ENCODE results near the gene NDUFS1.
"Not testable (repeated sequence)": the region's sequence is repeated elsewhere in the genome, so short reads cannot be mapped to it uniquely, and the experiment has no call there.

The NDUFS1 gene

DNA sequence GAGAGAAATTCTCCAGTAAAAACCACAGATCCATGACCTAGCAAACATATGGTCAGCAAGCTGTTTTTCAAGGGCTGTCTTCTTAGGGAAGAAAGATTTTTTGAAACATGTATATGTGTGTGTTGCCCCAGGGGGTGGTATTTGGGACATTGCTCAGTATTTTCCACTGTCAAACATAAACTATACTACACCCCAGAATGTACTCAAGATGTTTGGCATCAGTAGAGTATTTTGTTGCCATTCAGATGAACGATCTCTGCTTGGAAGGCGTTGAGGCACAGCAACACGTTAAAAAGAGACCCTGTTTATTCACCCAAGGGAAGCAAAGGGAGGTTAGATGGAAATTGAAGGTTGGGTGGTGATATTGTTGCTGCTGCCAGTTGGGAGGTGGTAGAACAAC is 30.4 kb upstream of the NDUFS1 start (continued):
- TF ChIP-seq, protein P1, sequence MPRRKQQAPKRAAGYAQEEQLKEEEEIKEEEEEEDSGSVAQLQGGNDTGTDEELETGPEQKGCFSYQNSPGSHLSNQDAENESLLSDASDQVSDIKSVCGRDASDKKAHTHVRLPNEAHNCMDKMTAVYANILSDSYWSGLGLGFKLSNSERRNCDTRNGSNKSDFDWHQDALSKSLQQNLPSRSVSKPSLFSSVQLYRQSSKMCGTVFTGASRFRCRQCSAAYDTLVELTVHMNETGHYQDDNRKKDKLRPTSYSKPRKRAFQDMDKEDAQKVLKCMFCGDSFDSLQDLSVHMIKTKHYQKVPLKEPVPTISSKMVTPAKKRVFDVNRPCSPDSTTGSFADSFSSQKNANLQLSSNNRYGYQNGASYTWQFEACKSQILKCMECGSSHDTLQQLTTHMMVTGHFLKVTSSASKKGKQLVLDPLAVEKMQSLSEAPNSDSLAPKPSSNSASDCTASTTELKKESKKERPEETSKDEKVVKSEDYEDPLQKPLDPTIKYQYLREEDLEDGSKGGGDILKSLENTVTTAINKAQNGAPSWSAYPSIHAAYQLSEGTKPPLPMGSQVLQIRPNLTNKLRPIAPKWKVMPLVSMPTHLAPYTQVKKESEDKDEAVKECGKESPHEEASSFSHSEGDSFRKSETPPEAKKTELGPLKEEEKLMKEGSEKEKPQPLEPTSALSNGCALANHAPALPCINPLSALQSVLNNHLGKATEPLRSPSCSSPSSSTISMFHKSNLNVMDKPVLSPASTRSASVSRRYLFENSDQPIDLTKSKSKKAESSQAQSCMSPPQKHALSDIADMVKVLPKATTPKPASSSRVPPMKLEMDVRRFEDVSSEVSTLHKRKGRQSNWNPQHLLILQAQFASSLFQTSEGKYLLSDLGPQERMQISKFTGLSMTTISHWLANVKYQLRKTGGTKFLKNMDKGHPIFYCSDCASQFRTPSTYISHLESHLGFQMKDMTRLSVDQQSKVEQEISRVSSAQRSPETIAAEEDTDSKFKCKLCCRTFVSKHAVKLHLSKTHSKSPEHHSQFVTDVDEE (CRISPR knock-in tag; IDR thresholded peaks at IDR 0.05): no peak
- TF ChIP-seq TCF4 (CRISPR knock-in tag; IDR thresholded peaks at IDR 0.05; ENCODE audit: borderline replicate concordance): no peak
- TF ChIP-seq ISL1 (CRISPR knock-in tag; IDR thresholded peaks at IDR 0.05): no peak
- TF ChIP-seq, protein P2, sequence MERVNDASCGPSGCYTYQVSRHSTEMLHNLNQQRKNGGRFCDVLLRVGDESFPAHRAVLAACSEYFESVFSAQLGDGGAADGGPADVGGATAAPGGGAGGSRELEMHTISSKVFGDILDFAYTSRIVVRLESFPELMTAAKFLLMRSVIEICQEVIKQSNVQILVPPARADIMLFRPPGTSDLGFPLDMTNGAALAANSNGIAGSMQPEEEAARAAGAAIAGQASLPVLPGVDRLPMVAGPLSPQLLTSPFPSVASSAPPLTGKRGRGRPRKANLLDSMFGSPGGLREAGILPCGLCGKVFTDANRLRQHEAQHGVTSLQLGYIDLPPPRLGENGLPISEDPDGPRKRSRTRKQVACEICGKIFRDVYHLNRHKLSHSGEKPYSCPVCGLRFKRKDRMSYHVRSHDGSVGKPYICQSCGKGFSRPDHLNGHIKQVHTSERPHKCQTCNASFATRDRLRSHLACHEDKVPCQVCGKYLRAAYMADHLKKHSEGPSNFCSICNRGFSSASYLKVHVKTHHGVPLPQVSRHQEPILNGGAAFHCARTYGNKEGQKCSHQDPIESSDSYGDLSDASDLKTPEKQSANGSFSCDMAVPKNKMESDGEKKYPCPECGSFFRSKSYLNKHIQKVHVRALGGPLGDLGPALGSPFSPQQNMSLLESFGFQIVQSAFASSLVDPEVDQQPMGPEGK (CRISPR knock-in tag; IDR thresholded peaks at IDR 0.05; ENCODE audit: borderline replicate concordance): no peak

DNA sequence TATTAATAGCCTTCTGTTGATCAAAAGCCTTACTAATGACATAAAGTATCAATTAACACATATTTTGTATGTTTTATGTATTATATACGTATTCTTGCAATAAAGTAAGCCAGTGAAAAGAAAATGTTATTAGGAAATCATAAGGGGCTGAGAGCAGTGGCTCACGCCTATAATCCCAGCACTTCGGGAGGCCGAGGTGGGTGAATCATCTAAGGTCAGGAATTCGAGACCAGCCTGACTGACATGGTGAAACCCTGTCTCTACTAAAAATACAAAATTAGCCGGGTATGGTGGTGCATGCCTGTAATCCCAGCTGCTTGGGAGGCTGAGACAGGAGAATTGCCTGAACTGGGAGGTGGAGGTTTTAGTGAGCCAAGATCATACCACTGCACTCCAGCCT is 22.3 kb upstream of the NDUFS1 start:
- ATAC-seq: not testable (repeated sequence)

DNA sequence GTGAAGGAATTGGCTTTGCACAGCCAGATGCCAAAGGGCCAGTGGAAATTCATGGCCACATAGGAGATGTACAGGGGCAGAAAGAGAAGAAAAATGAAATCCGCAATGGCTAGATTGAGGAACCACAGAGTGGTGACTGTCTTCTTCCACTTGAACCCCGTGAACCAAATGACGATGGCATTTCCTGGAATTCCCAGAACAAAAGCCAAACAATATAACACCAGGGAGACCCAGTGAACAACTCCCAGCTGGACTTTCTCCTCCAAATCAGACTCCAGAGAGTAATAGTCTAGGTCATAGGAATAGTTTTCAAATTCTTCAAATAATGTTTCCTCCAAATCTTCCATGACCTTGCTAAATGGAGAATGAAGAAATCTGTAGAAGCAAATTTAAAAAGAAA is 17.7 kb upstream of the NDUFS1 start:
- no peak for TF ChIP-seq ARNTL (CRISPR knock-in tag; IDR thresholded peaks at IDR 0.05; ENCODE audit: borderline replicate concordance, low read depth)

GRCh38 chr2:206176121-206176520 is 16.9 kb upstream of the NDUFS1 start:
- ATAC-seq: no peak

More for the DNA sequence above, 17.7 kb upstream of the NDUFS1 start:
- no peak for ATAC-seq

More at GRCh38 chr2:206176121-206176520, 16.9 kb upstream of the NDUFS1 start:
- TF ChIP-seq, protein P1 (CRISPR knock-in tag; IDR thresholded peaks at IDR 0.05): no peak
- TF ChIP-seq, protein P3, sequence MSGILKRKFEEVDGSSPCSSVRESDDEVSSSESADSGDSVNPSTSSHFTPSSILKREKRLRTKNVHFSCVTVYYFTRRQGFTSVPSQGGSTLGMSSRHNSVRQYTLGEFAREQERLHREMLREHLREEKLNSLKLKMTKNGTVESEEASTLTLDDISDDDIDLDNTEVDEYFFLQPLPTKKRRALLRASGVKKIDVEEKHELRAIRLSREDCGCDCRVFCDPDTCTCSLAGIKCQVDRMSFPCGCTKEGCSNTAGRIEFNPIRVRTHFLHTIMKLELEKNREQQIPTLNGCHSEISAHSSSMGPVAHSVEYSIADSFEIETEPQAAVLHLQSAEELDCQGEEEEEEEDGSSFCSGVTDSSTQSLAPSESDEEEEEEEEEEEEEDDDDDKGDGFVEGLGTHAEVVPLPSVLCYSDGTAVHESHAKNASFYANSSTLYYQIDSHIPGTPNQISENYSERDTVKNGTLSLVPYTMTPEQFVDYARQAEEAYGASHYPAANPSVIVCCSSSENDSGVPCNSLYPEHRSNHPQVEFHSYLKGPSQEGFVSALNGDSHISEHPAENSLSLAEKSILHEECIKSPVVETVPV (CRISPR knock-in tag; IDR thresholded peaks at IDR 0.05): no peak
- TF ChIP-seq BACH2 (CRISPR knock-in tag; IDR thresholded peaks at IDR 0.05; ENCODE audit: borderline replicate concordance): no peak
- TF ChIP-seq, protein P4, sequence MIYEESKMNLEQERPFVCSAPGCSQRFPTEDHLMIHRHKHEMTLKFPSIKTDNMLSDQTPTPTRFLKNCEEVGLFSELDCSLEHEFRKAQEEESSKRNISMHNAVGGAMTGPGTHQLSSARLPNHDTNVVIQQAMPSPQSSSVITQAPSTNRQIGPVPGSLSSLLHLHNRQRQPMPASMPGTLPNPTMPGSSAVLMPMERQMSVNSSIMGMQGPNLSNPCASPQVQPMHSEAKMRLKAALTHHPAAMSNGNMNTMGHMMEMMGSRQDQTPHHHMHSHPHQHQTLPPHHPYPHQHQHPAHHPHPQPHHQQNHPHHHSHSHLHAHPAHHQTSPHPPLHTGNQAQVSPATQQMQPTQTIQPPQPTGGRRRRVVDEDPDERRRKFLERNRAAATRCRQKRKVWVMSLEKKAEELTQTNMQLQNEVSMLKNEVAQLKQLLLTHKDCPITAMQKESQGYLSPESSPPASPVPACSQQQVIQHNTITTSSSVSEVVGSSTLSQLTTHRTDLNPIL (CRISPR knock-in tag; IDR thresholded peaks at IDR 0.05; ENCODE audit: low read depth): no peak
- no peak for TF ChIP-seq ARNTL (CRISPR knock-in tag; IDR thresholded peaks at IDR 0.05; ENCODE audit: borderline replicate concordance, low read depth)
- TF ChIP-seq ZFP30 (CRISPR knock-in tag; IDR thresholded peaks at IDR 0.05): no peak
- TF ChIP-seq POU6F1 (CRISPR knock-in tag; IDR thresholded peaks at IDR 0.05; ENCODE audit: borderline replicate concordance, low read depth): no peak
- TF ChIP-seq ESRRG (CRISPR knock-in tag; IDR thresholded peaks at IDR 0.05): no peak
- no peak for TF ChIP-seq ZFP3 (CRISPR knock-in tag; IDR thresholded peaks at IDR 0.05)
- TF ChIP-seq ZNF565 (CRISPR knock-in tag; conservative IDR thresholded peaks at IDR 0.05; ENCODE audit: low read depth): no peak
- TF ChIP-seq ZC3H10 (CRISPR knock-in tag; IDR thresholded peaks at IDR 0.05): no peak
- no peak for TF ChIP-seq TOX (CRISPR knock-in tag; IDR thresholded peaks at IDR 0.05; ENCODE audit: borderline replicate concordance)
- TF ChIP-seq, protein P2 (CRISPR knock-in tag; IDR thresholded peaks at IDR 0.05; ENCODE audit: borderline replicate concordance): no peak
- TF ChIP-seq CSDC2 (CRISPR knock-in tag; IDR thresholded peaks at IDR 0.05): no peak
- TF ChIP-seq ZNF8 (CRISPR knock-in tag; IDR thresholded peaks at IDR 0.05): no peak
- TF ChIP-seq RARB (CRISPR knock-in tag; IDR thresholded peaks at IDR 0.05): no peak
- TF ChIP-seq SNAI2 (CRISPR knock-in tag; IDR thresholded peaks at IDR 0.05): no peak
- no peak for TF ChIP-seq OSR1 (CRISPR knock-in tag; IDR thresholded peaks at IDR 0.05)
- TF ChIP-seq ISL1 (CRISPR knock-in tag; IDR thresholded peaks at IDR 0.05): no peak
